Natural killer cell (primary cell): ENCODE data around the gene NOSTRIN. TPM values are rescaled to one million over a fixed set of nuclear protein-coding genes. Genes with fewer than 3 reads are reported as not detected.

ENCODE experiments used
- ATAC-seq, 3 donors: fragments of 150-1000 bp in 2 of 3; fragments of 200-7000 bp in 1 of 3; cut with Tn5 transposase; 1 replicate in 1 of 3; 2 replicates in 2 of 3; pipeline ENCODE4 v1.10.0; 2021; ENCODE audit warnings: mild to moderate bottlenecking in 2 of 3, moderate library complexity in 2 of 3
- DNase-seq, 2 donors: peaks; one replicate each; pipeline versions ENCODE4 v3.0.0 to v3.0.0-alpha.2; 2013 to 2021; ENCODE audit warnings: mixed read lengths in 1 of 2
- H3K27ac ChIP-seq: one replicate; pipeline ENCODE4 v1.5.1; 2013; ENCODE audit warnings: mild to moderate bottlenecking, low read length
- H3K27me3 ChIP-seq: one replicate; pipeline ENCODE4 v1.6.1; 2013; ENCODE audit warnings: low read length; ENCODE audit not compliant: control insufficient read depth, insufficient read depth
- H3K36me3 ChIP-seq: one replicate; pipeline ENCODE4 v1.6.1; 2013; ENCODE audit warnings: low read length; ENCODE audit not compliant: control insufficient read depth, insufficient read depth
- H3K4me1 ChIP-seq: one replicate; pipeline ENCODE4 v1.6.1; 2013; ENCODE audit warnings: low read length; ENCODE audit not compliant: control insufficient read depth, insufficient read depth
- H3K4me3 ChIP-seq: one replicate; pipeline ENCODE4 v1.5.1; 2013; ENCODE audit warnings: low read length
- H3K9me3 ChIP-seq: one replicate; pipeline ENCODE4 v1.6.1; 2013; ENCODE audit warnings: low read length; ENCODE audit not compliant: control insufficient read depth, insufficient read depth
- H3K27ac Mint-ChIP-seq, 2 donors: one replicate each; pipeline ENCODE4 v1.8.0; 2022; ENCODE audit warnings: mild to moderate bottlenecking in 2 of 2, mixed read lengths in 2 of 2, moderate library complexity in 1 of 2
- H3K27me3 Mint-ChIP-seq, 2 donors: one replicate each; pipeline ENCODE4 v1.8.0; 2022; ENCODE audit warnings: low read depth in 2 of 2, mixed read lengths in 2 of 2
- H3K36me3 Mint-ChIP-seq: one replicate; pipeline ENCODE4 v1.8.0; 2022; ENCODE audit warnings: mixed read lengths
- H3K4me1 Mint-ChIP-seq, 2 donors: one replicate each; pipeline ENCODE4 v1.8.0; 2022; ENCODE audit warnings: mixed read lengths in 2 of 2
- H3K4me3 Mint-ChIP-seq: one replicate; pipeline ENCODE4 v1.8.0; 2022; ENCODE audit warnings: mild to moderate bottlenecking, moderate library complexity, mixed read lengths
- H3K9me3 Mint-ChIP-seq, 2 donors: one replicate each; pipeline ENCODE4 v1.8.0; 2022; ENCODE audit warnings: mixed read lengths in 2 of 2
- CTCF ChIP-seq: fragments of 200-600 bp; IDR thresholded peaks from one replicate; pipeline ENCODE4 v1.8.0; 2022; ENCODE audit warnings: antibody characterized with exemption
- WGBS: methylation state at CpG from one replicate; pipeline ENCODE4 v1.1.7; 2013; ENCODE audit warnings: missing lambda C conversion rate; ENCODE audit not compliant: insufficient coverage; 5-methylcytosine and 5-hydroxymethylcytosine counted together
- intact Hi-C: fragments of 100-400 bp; cut with micrococcal nuclease; formaldehyde crosslinking; loops from one replicate; pipeline ENCODE4 v1.14.2; 2022
- total RNA-seq, 4 donors: library from RNA; stranded (reverse); fragments of 120-200 nt in 1 of 4; gene quantifications; one replicate each; pipeline versions ENCODE4 v1.2.3 to v1.2.4, GENCODE V29; 2013 to 2022

Gene NOSTRIN
- total RNA-seq, 3 donors from 2014 or later (not counting 1 experiment from before 2014, with no cell fraction given) = 0.18 TPM; not detected in 2

- no peak for TF ChIP-seq CTCF
- H3K27me3 Mint-ChIP-seq = no peaks in the 10 kb centered on the region
- H3K27ac Mint-ChIP-seq = no peak overlapping the region
- intact Hi-C loops = no loop called here
- DNase-seq = no peak
- Histone ChIP-seq H3K4me3 (no peak overlapping the region), H3K36me3 (no peaks in the 10 kb centered on the region), H3K4me1 (no peaks in the 10 kb centered on the region), H3K27ac (no peak overlapping the region), H3K27me3 (no peaks in the 10 kb centered on the region), H3K9me3 (no peaks in the 10 kb centered on the region)
- no peak overlapping the region for H3K4me3 Mint-ChIP-seq
- H3K4me1 Mint-ChIP-seq = peaks cover 0 to 8% of the 10 kb centered on the region in 2 donors
- H3K36me3 Mint-ChIP-seq = no peaks in the 10 kb centered on the region
- 92% methylated on average over 5 of the region's 5 CpGs for WGBS
- H3K9me3 Mint-ChIP-seq = no peaks in the 10 kb centered on the region
- ATAC-seq = no peak
These were observed 49.4 kb downstream of the NOSTRIN start for GRCh38 chr2:168851674-168852320.

GRCh38 chr2:168852481-168852880 is 50.0 kb downstream of the NOSTRIN start:
- Mint-ChIP-seq H3K27me3 (no peaks in the 10 kb centered on the region), H3K9me3 (no peaks in the 10 kb centered on the region), H3K27ac (no peak overlapping the region), H3K4me1 (peaks cover 0 to 8% of the 10 kb centered on the region in 2 donors), H3K4me3 (no peak overlapping the region), H3K36me3 (no peaks in the 10 kb centered on the region)
- ATAC-seq (no peak), DNase-seq (no peak)
- no peak for TF ChIP-seq CTCF
- 33% methylated on average over 3 of the region's 3 CpGs for WGBS
- no peaks in the 10 kb centered on the region for H3K36me3 ChIP-seq
- no peak overlapping the region for H3K27ac ChIP-seq
- intact Hi-C loops = no loop called here
- no peaks in the 10 kb centered on the region for H3K4me1 ChIP-seq
- no peak overlapping the region for H3K4me3 ChIP-seq
- H3K27me3 ChIP-seq = no peaks in the 10 kb centered on the region
- no peaks in the 10 kb centered on the region for H3K9me3 ChIP-seq

GRCh38 chr2:168853471-168853870 is 51.0 kb downstream of the NOSTRIN start:
- no peaks in the 10 kb centered on the region for H3K36me3 Mint-ChIP-seq
- Histone ChIP-seq H3K27ac (no peak overlapping the region), H3K36me3 (no peaks in the 10 kb centered on the region), H3K4me1 (no peaks in the 10 kb centered on the region), H3K9me3 (no peaks in the 10 kb centered on the region), H3K27me3 (no peaks in the 10 kb centered on the region), H3K4me3 (no peak overlapping the region)
- no peak overlapping the region for H3K27ac Mint-ChIP-seq
- intact Hi-C loops = no loop called here
- ATAC-seq (no peak), DNase-seq (no peak)
- no peaks in the 10 kb centered on the region for H3K27me3 Mint-ChIP-seq
- H3K9me3 Mint-ChIP-seq = no peaks in the 10 kb centered on the region
- no peak overlapping the region for H3K4me3 Mint-ChIP-seq
- 100% methylated on average over 1 of the region's 1 CpG for WGBS
- no peak for TF ChIP-seq CTCF
- H3K4me1 Mint-ChIP-seq = peaks cover 0 to 8% of the 10 kb centered on the region in 2 donors

GRCh38 chr2:168854651-168855050 is 52.2 kb downstream of the NOSTRIN start:
- Mint-ChIP-seq H3K27ac (no peak overlapping the region), H3K9me3 (no peaks in the 10 kb centered on the region), H3K36me3 (no peaks in the 10 kb centered on the region), H3K27me3 (no peaks in the 10 kb centered on the region), H3K4me3 (no peak overlapping the region), H3K4me1 (peaks cover 0 to 3% of the 10 kb centered on the region in 2 donors)
- 97% methylated on average over 2 of the region's 5 CpGs for WGBS
- no peak overlapping the region for H3K27ac ChIP-seq
- DNase-seq (no peak), ATAC-seq (no peak)
- no peaks in the 10 kb centered on the region for H3K4me1 ChIP-seq
- intact Hi-C loops = no loop called here
- no peaks in the 10 kb centered on the region for H3K9me3 ChIP-seq
- H3K4me3 ChIP-seq = no peak overlapping the region
- no peaks in the 10 kb centered on the region for H3K36me3 ChIP-seq
- no peak for TF ChIP-seq CTCF
- H3K27me3 ChIP-seq = no peaks in the 10 kb centered on the region
